H9 (cell line): Measurements from ENCODE around the gene BRSK2. TPM values are rescaled to one million over a fixed set of nuclear protein-coding genes. Genes with fewer than 3 reads are reported as not detected.

Experiments
- DNase-seq: peaks from one replicate; pipeline ENCODE4 v3.0.0-alpha.2; 2017
- H2AFZ ChIP-seq: one replicate; pipeline ENCODE4 v1.6.1; 2013; ENCODE audit warnings: mild to moderate bottlenecking, low read length, control low read depth, moderate library complexity
- H2AK5ac ChIP-seq: 2 replicates; pipeline ENCODE4 v1.6.1; 2013; ENCODE audit warnings: low read length, control low read depth, mixed read lengths; ENCODE audit not compliant: insufficient read length
- H2BK120ac ChIP-seq: one replicate; pipeline ENCODE4 v1.6.1; 2013; ENCODE audit warnings: low read depth, mild to moderate bottlenecking, low read length, control low read depth, inconsistent platforms; ENCODE audit not compliant: poor library complexity, severe bottlenecking
- H2BK12ac ChIP-seq: 2 replicates; pipeline ENCODE4 v1.6.1; 2013; ENCODE audit warnings: low read length, control low read depth, mixed read lengths, low read depth; ENCODE audit not compliant: insufficient read length
- H2BK15ac ChIP-seq: 2 replicates; pipeline ENCODE4 v1.6.1; 2013; ENCODE audit warnings: low read depth, low read length, control low read depth
- H2BK20ac ChIP-seq: one replicate; pipeline ENCODE4 v1.6.1; 2013; ENCODE audit warnings: low read depth, mild to moderate bottlenecking, low read length, control low read depth, inconsistent platforms; ENCODE audit not compliant: poor library complexity, severe bottlenecking
- H2BK5ac ChIP-seq: 2 replicates; pipeline ENCODE4 v1.6.1; 2013; ENCODE audit warnings: low read length, control low read depth, mixed read lengths; ENCODE audit not compliant: insufficient read length
- H3K14ac ChIP-seq: 2 replicates; pipeline ENCODE4 v1.6.1; 2013; ENCODE audit warnings: low read length, control low read depth; ENCODE audit not compliant: insufficient read depth
- H3K18ac ChIP-seq: 2 replicates; pipeline ENCODE4 v1.6.1; 2013; ENCODE audit warnings: low read depth, mild to moderate bottlenecking, mixed read lengths, low read length, control low read depth; ENCODE audit not compliant: insufficient read length
- H3K23ac ChIP-seq: 2 replicates; pipeline ENCODE4 v1.6.1; 2013; ENCODE audit warnings: low read length, control low read depth, mixed read lengths, low read depth; ENCODE audit not compliant: insufficient read length
- H3K23me2 ChIP-seq: 2 replicates; pipeline ENCODE4 v1.6.1; 2013; ENCODE audit warnings: low read depth, mild to moderate bottlenecking, mixed read lengths, low read length, control low read depth; ENCODE audit not compliant: insufficient read length, poor library complexity, severe bottlenecking
- H3K27ac ChIP-seq: 2 replicates; pipeline ENCODE4 v1.5.1; 2013; ENCODE audit warnings: low read length, control low read depth, mixed read lengths, low read depth; ENCODE audit not compliant: insufficient read length
- H3K27me3 ChIP-seq: 2 replicates; pipeline ENCODE4 v1.6.1; 2013; ENCODE audit warnings: low read length, control low read depth, inconsistent platforms; ENCODE audit not compliant: insufficient read depth
- H3K4ac ChIP-seq: 2 replicates; pipeline ENCODE4 v1.6.1; 2013; ENCODE audit warnings: low read depth, mild to moderate bottlenecking, control low read depth, inconsistent platforms, low read length, moderate library complexity
- H3K4me1 ChIP-seq: 2 replicates; pipeline ENCODE4 v1.6.1; 2013; ENCODE audit warnings: low read length, control low read depth, inconsistent platforms; ENCODE audit not compliant: insufficient read depth
- H3K4me2 ChIP-seq: 2 replicates; pipeline ENCODE4 v1.6.1; 2013; ENCODE audit warnings: low read length, control low read depth, mixed read lengths; ENCODE audit not compliant: insufficient read length, insufficient read depth
- H3K56ac ChIP-seq: 2 replicates; pipeline ENCODE4 v1.6.1; 2013; ENCODE audit warnings: low read depth, mild to moderate bottlenecking, mixed read lengths, low read length, control low read depth; ENCODE audit not compliant: insufficient read length
- H3K79me1 ChIP-seq: 2 replicates; pipeline ENCODE4 v1.6.1; 2013; ENCODE audit warnings: low read depth, mild to moderate bottlenecking, moderate library complexity, low read length, control low read depth, inconsistent platforms; ENCODE audit not compliant: insufficient read depth, poor library complexity, severe bottlenecking
- H3K79me2 ChIP-seq: 2 replicates; pipeline ENCODE4 v1.6.1; 2013; ENCODE audit warnings: low read length, control low read depth, inconsistent platforms; ENCODE audit not compliant: insufficient read depth
- H3K9ac ChIP-seq: 2 replicates; pipeline ENCODE4 v1.6.1; 2013; ENCODE audit warnings: low read length, control low read depth, mixed read lengths; ENCODE audit not compliant: insufficient read length; ENCODE audit errors: extremely low read depth
- H3K9me3 ChIP-seq: one replicate; pipeline ENCODE4 v1.6.1; 2013; ENCODE audit warnings: low read depth, low read length, inconsistent platforms; ENCODE audit not compliant: control insufficient read depth
- H3T11ph ChIP-seq: one replicate; pipeline ENCODE4 v1.6.1; 2013; ENCODE audit warnings: mild to moderate bottlenecking, low read length, control low read depth, inconsistent platforms
- H4K20me1 ChIP-seq: one replicate; pipeline ENCODE4 v1.6.1; 2013; ENCODE audit not compliant: control insufficient read depth, insufficient read length, insufficient read depth
- H4K5ac ChIP-seq: 2 replicates; pipeline ENCODE4 v1.6.1; 2013; ENCODE audit warnings: low read depth, mild to moderate bottlenecking, mixed read lengths, low read length, control low read depth; ENCODE audit not compliant: insufficient read length
- H4K8ac ChIP-seq: replicated peaks from 2 replicates; pipeline ENCODE4 v1.6.1; 2013; ENCODE audit warnings: low read length, control low read depth, mixed read lengths, low read depth; ENCODE audit not compliant: insufficient read length
- H4K91ac ChIP-seq: 2 replicates; pipeline ENCODE4 v1.6.1; 2013; ENCODE audit warnings: low read depth, mild to moderate bottlenecking, moderate library complexity, mixed read lengths, low read length, control low read depth; ENCODE audit not compliant: insufficient read length
- H3K27ac Mint-ChIP-seq, 3 experiments: 2 replicates in 2 of 3; 3 replicates in 1 of 3; pipeline ENCODE4 v1.8.0; 2020 to 2021; ENCODE audit warnings: mixed read lengths in 3 of 3, mild to moderate bottlenecking in 1 of 3, moderate library complexity in 1 of 3
- H3K27me3 Mint-ChIP-seq: 2 replicates; pipeline ENCODE4 v1.8.0; 2021; ENCODE audit warnings: low read depth, mild to moderate bottlenecking, moderate library complexity, mixed read lengths
- H3K36me3 Mint-ChIP-seq, 3 experiments: 2 replicates in 2 of 3; 3 replicates in 1 of 3; pipeline ENCODE4 v1.8.0; 2020 to 2021; ENCODE audit warnings: low read depth in 3 of 3, mixed read lengths in 3 of 3; ENCODE audit not compliant: insufficient read depth in 1 of 3
- H3K4me1 Mint-ChIP-seq, 2 experiments: 2 replicates each; pipeline ENCODE4 v1.8.0; 2020; ENCODE audit warnings: mixed read lengths in 2 of 2
- H3K4me3 Mint-ChIP-seq, 2 experiments: 2 replicates in 1 of 2; 3 replicates in 1 of 2; pipeline ENCODE4 v1.8.0; 2020 to 2021; ENCODE audit warnings: mild to moderate bottlenecking in 2 of 2, mixed read lengths in 2 of 2, moderate library complexity in 1 of 2
- H3K9me3 Mint-ChIP-seq, 2 experiments: 2 replicates in 1 of 2; 3 replicates in 1 of 2; pipeline ENCODE4 v1.8.0; 2020; ENCODE audit warnings: mild to moderate bottlenecking in 2 of 2, mixed read lengths in 2 of 2, moderate library complexity in 1 of 2
- CTCF ChIP-seq: fragments of 200-600 bp; sonication (generic); conservative IDR thresholded peaks from 3 replicates; pipeline ENCODE4 v1.8.0; 2021; ENCODE audit warnings: antibody characterized with exemption, mild to moderate bottlenecking
- WGBS: extraction: QIAGEN DNeasy Blood & Tissue Kit; methylation state at CpG from one replicate; pipeline ENCODE4 v1.1.7; 2013; ENCODE audit warnings: missing lambda C conversion rate, low lambda C conversion rate, mixed read lengths; ENCODE audit not compliant: insufficient read length; ENCODE audit errors: extremely low coverage; 5-methylcytosine and 5-hydroxymethylcytosine counted together
- total RNA-seq: library from RNA; stranded (reverse); gene quantifications from 2 replicates; pipeline ENCODE4 v1.2.1, GENCODE V29; 2021

The BRSK2 gene
- total RNA-seq, 1 experiment from 2014 or later: 28.4 TPM

GRCh38 chr11:1412377-1413095 is 22.8 kb downstream of the BRSK2 start:
- Histone ChIP-seq H3K79me2 (peaks cover 3% of the 10 kb centered on the region; the same call in 1 of the 2 replicates), H3K27ac (no peak overlapping the region), H2AK5ac (no peak overlapping the region)

More at GRCh38 chr11:1412377-1413095, 22.8 kb downstream of the BRSK2 start:
- no peaks in the 10 kb centered on the region for H3K27me3 ChIP-seq
- whole genome bisulfite sequencing: no CpG with 5 or more reads among the region's 36 CpGs
- no peak overlapping the region for H3K18ac ChIP-seq
- no peak overlapping the region for H2BK5ac ChIP-seq
- H4K91ac ChIP-seq: no peak overlapping the region
- H3K27me3 Mint-ChIP-seq: peaks cover 6% of the 10 kb centered on the region
- no peak overlapping the region for H3K14ac ChIP-seq
- peaks cover 21 to 30% (median 28%) of the 10 kb centered on the region in 3 experiments for H3K36me3 Mint-ChIP-seq
- DNase-seq: no peak
- H3K9ac ChIP-seq: no peak overlapping the region
- no peak overlapping the region for H2BK15ac ChIP-seq
- H3K56ac ChIP-seq: no peak overlapping the region
- H3K79me1 ChIP-seq: peaks cover 3% of the 10 kb centered on the region
- no peak overlapping the region for H2BK120ac ChIP-seq
- H4K20me1 ChIP-seq: no peaks in the 10 kb centered on the region
- no peak overlapping the region for H3T11ph ChIP-seq
- H2BK20ac ChIP-seq: no peak overlapping the region
- H4K5ac ChIP-seq: no peak overlapping the region
- H3K4ac ChIP-seq: no peak overlapping the region
- H3K27ac Mint-ChIP-seq: no peak overlapping the region
- no peak for TF ChIP-seq CTCF
- no peak overlapping the region for H3K4me3 Mint-ChIP-seq
- no peak overlapping the region for H4K8ac ChIP-seq
- H3K4me2 ChIP-seq: no peak overlapping the region
- no peaks in the 10 kb centered on the region; a peak in 1 of 4 replicates for H3K4me1 Mint-ChIP-seq
- H2BK12ac ChIP-seq: no peak overlapping the region
- H3K23ac ChIP-seq: no peak overlapping the region
- H3K9me3 Mint-ChIP-seq: peaks cover 39 to 41% of the 10 kb centered on the region in 2 experiments
- H3K9me3 ChIP-seq: peaks cover 29% of the 10 kb centered on the region
- no peak overlapping the region for H2AFZ ChIP-seq
- no peaks in the 10 kb centered on the region for H3K4me1 ChIP-seq
- H3K23me2 ChIP-seq: no peaks in the 10 kb centered on the region
